HG03064 (cell line): ENCODE measurements around the gene SOS2.
A peak's percentile ranks its signal among the peaks of the same experiment; 100 is the strongest.

Source experiments
- ATAC-seq: cut with Tn5 transposase; IDR thresholded peaks from one replicate; pipeline ENCODE4 v1.9.1; 2021; ENCODE audit warnings: low read depth; ENCODE audit not compliant: unreplicated experiment

SOS2 gene

DNA sequence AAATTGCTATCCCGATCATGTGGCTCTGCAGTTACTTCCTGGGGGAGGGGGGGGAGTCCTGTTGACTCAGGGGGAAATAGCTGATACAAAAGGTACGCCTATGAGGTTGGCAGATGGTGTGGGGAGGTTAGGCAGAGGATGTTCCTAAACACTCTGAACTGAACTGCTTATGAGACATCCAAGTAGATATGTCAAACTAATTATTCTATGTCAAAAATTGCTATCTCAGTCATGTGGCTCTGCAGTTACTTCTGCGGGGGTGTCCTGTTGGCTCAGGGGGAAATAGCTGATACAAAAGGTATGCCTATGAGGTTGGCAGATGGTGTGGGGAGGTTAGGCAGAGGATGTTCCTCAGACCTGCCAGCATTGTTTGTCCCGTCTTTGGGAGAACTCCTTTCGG, 109.9 kb downstream of the SOS2 start:
- no peak for ATAC-seq

DNA sequence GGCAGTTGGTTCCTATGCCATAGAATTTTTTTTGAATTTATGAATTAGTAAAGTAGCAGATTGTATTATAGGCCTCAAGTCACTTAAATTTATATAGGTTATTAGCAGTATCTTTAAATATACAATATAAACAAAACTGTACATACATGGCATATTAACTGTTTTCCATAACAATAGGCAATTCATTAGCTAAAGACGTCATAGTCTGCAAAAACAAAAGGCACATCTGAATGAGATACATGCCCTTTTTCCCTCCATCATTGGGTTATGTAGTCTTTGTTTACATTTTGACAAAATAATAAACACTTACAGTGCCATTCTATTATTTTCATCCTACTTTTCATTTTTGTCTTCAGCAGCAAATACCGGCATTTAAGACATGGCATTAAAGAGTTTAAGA, 113.9 kb downstream of the SOS2 start:
- ATAC-seq: no peak

DNA sequence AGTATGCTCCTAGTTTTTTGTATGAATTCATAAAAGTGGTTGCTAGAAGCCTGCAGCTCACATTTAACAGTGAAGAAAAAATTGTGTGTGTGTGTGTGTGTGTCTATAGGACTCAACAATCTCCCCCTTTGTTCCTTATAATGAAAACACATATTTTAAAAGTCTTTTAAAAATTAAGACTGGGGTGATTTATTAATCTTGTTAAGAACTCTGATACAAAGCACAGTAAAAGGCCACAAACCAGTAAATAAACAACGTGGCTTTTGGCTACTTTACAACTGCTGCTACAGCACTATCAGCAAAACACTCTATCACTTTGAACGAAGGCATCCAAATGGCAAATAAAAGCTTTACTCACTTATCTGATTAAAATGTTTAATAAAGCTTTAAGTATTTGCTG, 114.4 kb downstream of the SOS2 start:
- no peak for ATAC-seq

DNA sequence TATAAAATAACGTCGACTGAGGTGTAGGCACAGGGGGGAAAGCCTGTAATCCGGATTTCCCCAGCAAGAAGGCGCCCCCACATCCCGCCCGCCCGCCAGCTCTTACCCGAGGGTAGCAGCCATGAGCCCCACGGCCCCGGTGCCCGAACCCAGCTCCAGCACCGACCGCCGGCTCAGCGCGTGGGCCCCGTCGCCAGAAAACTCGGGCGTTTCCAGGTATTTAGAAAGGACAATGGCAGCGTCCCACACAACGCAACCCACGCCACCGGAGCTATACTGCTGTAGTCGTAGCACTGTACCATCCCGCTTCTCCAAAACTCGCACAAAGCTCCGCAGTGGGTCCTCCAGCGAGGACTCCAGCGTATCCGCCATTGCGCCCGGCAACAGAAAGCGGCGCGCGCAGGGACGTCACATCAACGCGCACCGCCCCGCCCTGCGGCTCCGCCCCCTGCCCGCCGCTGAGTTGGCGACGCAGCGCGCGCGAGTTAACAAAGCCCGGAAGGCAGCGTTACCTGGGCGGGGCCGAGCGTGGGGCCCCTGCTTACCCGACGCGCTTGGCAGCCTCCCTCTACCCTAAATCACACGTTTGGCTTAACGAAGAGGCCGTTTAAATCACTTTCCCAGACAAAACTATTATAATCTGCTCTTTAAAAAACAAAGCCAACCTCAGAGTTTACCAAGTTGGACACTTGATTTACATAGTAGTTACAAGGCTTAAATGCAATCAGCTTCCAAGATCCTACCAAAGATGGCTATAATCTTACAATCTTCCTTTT, 115.0 kb downstream of the SOS2 start, which contains the start of gene VCPKMT:
Gene VCPKMT (minus strand): TSS at position 392 of the 776 bp plus-strand sequence. CDS start 20 bp downstream, at position 372.
- peak; percentile 97 for ATAC-seq

DNA sequence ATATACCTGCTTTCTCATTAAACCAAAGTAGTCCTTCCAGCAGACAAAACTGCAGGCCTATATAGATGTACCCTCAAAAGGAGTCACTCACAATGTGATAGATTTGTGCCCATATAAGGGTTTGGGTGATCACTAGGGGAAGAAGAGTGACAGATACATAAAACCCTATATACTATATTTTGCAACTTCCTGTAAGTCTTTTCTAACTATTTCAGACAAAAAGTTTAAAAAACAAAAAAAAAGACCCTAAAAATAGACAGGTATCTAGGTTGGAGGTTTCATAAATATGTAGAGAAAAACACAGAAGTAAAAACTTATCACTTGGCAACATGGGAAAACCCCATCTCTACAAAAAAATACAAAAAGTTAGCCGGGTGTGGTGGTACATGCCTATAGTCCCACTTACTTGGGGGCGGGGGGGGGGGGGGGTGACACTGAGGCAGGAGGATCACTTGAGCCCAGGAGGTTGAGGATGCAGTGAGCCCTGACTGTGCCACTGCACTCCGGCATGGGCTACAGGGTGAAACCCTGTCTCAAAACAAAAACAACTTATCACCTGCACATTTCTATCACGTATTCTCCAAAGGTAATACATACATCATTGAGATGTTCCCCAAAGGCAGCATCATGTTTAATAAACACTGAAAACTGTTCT, 117.9 kb downstream of the SOS2 start:
- no peak for ATAC-seq

DNA sequence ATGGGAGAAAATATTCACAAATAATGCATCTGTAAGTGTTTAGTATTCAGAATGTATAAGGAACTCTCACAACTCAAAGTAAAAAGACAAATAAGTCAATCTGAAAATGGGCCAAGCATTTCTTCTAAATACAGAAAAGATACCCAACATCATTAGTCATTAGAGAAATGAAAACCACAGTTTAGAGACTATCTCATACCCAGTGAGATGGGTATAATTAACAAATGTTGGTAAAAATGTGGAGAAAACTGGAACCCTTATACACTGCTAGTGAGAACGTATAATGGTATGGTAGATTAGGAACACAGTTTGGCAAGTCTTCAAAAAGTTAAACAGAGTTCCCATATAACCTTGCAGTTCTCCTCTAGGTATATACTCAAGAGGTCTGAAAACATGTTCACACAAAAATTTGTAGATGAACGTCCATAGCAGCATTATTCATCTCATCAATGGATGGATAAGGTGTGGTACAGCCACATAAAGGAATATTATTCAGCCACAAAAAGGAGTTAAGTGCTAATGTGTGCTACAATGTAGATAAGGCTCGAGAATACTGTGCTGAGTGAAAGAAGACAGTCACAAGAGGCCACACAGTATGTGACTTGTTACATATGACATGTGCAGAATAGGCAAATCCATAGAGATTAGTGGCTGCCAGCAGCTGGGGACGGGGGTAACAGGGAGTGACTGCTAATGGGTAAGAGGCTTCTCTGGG, 120.9 kb downstream of the SOS2 start:
- no peak for ATAC-seq

DNA sequence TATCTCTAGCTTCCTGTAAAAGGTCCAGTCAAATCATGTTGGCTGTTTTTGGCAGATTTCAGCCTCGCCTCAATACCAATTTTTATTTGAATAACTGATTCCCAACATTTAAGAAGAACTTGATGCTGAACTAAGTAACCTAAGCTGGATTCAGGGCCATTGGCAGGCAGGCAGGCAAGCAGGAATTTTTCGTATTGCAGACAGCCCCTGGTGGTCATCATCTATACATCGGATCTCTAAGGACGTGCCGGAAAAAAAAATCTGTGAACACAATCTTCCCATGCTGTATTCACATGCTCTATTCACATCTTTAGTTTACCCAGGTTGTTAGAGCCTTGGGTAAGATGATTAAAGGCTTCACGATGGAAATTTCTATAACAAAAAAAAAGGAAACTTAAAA, 122.0 kb downstream of the SOS2 start:
- ATAC-seq: no peak

DNA sequence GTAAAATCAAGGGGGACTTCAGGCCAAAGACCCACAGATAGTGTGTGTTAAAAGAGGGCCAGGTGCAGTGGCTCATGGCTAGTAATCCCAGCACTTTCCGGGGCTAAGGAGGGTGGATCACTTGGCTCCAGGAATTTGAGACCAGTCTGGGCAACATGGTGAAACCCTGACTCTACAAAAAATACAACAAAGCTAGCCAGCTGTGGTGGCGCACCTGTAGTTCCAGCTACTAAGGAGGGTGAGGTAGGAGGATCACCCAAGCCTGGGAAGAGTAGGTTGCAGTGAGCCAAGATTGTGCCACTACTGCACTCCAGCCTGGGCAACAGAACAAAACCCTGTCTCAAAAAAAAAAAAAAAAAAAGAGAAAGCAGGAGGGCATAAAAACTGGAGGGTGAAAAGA, 123.5 kb downstream of the SOS2 start:
- ATAC-seq: no peak

DNA sequence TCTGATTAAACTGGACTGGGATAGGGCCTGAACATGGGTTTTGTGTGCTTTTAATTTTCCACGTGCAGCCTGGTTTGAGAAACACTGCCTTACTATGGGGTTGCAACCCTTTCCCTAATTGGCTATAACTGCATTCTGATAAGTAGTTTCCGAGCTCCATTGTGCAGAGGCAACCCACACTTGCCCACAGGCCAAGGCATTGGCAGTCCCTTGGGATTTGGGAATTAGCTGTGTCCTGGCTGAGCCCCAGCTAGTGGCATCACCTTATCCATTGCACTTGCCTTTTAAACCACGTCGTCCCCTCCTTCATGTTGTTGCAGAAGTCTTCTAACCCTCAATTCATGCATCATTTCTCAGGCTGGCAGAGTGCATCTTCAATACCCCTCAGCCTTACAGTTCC, 125.2 kb downstream of the SOS2 start:
- no peak for ATAC-seq

DNA sequence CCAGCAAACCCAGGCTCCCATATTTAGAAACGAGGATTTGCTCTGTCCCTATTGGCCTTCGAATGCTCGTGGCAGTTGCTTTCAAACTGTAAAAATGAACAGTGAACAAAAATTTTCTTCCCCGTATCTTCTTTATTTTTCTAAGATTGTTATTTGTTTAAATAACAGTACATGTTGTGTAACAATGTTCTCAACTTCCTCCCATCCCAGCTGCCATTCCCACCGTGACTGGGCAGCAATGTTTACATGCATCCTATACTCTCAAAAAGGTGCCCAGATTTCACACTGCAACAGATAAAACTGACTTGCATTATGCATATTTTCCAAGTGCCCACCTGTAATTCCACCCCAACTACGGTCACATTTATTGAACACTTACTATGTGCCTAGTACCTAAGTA, 127.8 kb downstream of the SOS2 start:
- no peak for ATAC-seq

DNA sequence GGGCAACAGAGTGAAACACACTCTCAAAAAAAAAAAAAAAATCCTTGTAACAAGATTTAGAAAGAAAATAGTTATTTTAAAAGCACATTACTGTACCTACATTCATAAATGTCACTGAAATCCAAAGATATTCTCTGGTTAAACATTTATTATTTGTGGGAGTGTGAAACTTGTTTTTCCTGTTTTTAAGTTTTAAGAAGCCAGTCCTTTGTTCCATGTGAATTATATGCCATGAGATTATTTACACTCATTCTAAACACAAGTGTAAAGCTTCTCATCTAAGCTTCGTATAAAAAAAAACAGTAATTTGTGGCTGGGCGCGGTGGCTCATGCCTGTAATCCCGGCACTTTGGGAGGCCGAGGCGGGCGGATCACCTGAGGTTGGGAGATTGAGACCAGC, 130.0 kb downstream of the SOS2 start:
- ATAC-seq: no peak

DNA sequence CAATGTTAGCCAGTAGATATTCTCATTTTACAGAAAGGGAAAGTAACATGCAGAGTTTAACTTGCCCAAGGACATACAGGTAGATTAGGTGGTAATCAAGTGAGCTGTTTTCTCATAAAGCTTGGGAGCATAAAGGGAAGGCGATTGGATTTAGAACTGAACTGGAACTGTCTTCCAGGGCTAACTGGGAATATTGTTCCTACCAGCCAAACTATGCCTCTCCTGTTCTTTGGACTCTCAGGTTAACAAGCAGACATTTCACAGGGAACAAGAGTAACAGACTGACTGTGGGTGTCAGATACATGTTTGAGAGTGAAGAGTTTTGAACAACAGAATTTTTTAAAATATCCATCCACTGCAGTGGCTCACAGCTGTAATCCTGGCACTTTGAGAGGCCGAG, 130.6 kb downstream of the SOS2 start:
- no peak for ATAC-seq

DNA sequence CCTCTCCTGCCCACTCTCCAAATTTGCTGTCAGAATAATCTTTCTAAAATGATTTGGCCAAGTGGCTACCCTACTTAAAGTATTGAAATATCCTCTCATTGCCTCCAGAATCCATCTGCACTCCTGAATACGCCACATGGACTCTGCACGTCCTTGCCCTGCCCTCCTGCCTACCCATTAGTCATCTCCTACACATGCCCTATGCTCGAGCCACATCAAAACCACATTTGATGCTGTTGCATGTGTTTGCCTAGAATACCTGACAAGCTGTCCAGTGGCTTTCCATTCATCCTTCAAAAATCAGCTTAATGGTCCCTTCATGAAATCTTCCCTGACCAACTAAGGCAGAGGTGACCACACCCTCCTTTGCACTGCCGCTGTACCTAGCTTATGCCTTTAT, 132.0 kb downstream of the SOS2 start:
- ATAC-seq: no peak

DNA sequence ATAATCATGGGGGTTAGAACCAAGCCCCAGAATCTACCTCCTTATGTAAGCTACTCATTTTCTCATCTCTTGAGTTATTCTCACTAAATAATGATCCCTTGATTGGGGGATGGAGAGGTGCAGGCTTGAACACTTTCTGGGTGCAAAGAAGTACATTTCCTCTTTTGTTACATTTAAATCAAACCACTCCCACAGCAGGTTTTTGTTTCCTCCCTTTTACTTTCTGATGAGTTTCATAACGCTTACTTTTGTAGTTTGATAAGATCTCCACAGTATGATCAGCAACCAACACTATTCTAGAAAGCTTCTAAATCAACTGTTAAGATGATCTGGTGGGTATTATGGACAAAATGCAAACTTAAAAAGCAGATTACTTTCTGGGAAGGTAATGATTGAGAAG, 135.5 kb downstream of the SOS2 start:
- no peak for ATAC-seq

DNA sequence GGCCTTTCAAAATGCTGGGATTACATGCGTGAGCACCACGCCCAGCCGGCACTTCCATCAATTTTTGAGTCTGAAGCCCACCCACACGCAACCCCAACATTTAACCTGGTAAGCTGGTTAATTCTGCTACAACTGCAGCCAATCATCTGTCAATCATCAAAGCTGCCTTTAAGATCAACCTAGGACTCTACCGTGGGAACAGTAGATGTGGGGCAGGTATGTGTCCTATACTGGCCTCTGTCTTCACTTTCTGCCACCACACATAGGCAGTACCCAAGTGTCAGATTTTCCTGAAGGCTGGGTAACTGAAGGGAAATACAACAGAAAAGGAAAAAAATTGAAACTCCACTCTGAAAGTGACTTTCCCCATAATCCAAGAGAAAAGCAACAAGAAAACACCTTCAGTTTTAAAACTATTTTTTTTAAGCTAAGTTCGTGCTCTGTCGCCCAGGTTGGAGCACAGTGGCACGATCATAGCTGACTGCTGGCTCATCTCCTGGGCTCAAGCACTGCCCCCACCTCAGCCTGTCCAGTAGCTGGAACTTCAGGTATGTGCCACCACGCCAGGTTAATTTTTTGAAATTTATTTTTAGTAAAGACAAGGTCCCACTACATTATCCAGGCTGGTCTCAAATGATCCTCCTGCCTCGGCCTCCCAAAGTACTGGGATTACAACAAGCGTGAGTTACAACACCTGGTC, 137.2 kb downstream of the SOS2 start:
- ATAC-seq: no peak

DNA sequence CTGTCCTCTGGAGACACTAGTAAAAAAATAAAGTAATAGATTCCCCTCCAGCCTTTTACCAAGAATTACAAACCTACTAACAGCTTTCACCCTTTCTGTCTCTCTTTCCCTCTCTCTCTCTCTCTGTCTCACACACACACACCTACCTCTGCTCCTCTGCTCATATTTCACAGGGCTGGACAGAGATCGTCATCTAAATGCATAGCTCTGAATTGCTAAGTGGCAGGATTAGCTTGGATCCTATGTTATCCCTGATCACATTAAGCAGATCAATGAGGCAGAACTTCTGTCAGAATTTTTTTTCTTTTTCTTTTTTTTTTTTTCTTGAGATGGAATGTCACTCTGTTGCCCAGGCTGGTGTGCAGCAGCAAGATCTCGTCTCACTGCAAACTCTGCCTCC, 137.9 kb downstream of the SOS2 start:
- no peak for ATAC-seq

DNA sequence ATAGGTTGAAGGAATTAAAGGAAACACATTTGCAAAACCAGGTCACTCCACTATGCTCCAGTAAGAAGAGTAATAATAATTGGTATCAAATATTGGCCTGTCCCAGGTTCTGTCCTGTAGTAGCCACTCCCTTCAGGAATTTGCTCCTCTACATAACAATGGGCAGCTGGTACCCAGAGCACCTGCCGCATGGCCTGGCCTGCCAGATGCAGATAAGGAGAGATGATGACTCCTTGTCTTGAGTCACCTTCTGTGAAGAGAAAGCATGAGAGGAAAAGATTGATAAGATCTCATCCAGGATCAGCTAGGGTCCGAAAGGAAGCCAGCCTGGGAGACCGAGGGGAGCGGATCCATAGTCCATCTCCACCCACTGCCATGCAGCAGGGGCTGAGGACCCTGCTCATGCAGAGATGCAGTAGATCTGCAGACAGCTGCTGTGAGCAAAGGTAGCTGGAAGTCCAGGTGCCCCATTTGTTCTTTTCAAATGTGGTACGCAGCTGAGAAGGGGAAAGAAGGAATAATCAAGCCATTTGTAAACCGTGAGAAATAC, 139.3 kb downstream of the SOS2 start:
- no peak for ATAC-seq

DNA sequence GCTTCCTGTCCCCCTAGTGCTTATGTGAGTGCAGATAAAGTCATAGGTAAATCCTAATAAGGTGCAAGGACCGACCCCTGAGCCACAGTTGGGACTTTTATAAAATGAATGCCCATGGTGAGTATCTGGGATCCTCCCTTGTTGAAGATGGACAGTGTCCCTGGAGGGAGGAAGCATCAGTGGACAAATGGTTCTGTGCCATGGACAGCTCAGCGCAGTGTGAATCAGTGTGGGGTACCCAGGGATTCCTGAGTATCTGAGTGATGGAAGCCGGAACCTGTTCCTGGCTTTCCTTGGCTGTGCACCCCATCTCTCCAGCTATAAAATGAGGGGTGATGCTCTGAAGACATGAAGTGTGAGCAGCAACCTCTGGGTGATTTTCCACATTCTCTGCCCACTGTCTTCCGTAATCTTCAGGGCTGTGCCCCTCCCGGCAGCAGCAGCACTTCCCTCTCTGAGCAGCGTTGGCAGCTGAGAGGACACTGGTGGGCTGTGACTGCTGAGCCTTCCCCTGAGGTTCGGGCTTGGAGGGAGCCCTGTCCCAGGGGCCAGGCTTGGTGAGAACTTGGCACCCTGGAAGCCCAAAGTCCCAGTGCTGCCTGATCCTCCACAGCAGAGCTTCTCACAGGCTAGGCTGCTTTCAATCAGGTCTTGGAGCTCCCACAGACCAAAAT, 140.0 kb downstream of the SOS2 start:
- ATAC-seq: no peak

DNA sequence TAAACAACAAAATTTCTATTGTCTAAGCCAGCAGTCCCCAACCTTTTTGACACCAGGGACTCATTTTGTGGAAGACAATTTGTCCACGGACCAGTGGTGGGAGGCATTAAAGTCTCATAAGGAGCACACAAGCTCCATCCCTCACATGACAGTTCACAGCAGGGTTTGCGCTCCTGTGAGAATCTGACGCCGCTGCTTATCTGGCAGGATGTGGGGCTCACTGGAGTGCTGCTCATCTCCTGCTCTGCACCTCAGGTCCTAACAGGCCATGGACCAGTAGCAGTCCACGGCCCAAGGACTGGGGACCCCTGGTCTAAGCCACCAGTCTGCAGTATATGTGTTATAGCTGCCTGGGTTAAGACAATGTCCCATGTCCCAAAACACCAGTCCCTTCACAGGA, 142.2 kb downstream of the SOS2 start:
- no peak for ATAC-seq

DNA sequence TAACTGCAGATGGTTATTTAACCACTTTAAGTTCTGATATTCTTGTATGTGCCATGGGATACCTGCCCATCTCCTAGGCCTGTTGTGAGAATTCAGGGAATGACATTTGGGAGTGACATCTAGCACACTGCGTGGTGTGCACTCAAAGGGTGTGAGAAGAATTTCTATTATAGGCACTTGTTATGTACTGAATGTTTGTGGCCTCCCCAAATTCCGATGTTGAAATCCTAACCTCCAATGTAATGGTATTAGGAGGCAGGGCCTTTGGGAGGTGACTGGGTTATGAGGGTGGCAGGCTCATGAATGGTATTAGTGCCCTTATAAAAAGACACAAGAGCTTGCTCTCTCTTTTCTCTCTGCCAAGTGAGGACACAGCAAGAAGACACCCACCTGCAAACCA, 142.6 kb downstream of the SOS2 start:
- no peak for ATAC-seq
